K562 (cell line): ENCODE measurements around the gene APLF. TPM values are rescaled to one million over a fixed set of nuclear protein-coding genes. Genes with fewer than 3 reads are reported as not detected.

Experiments
- ATAC-seq: fragments of 200-7000 bp; cut with Tn5 transposase; 3 replicates; pipeline ENCODE4 v1.9.1; 2020; ENCODE audit warnings: moderate library complexity
- BruUV-seq: library from RNA; stranded (reverse); fragments of 400-500 nt; replicated peaks from 2 replicates; lab custom pipeline; 2021; lab: Mats Ljungman, UMichigan
- CTCF ChIA-PET: fragments of 300-600 bp; formaldehyde crosslinking; extraction: SDS; loops from one replicate; lab custom pipeline; 2021; ENCODE audit warnings: low intra/inter-chr PET ratio; lab: Yijun Ruan, JAX
- POLR2A ChIA-PET: fragments of 300-600, 350-650 bp; sonication (Branson Sonifier 250); formaldehyde crosslinking; extraction: SDS; loops from one replicate; lab custom pipeline; 2021; ENCODE audit warnings: antibody characterized with exemption, inconsistent platforms; lab: Yijun Ruan, JAX
- DNase-seq, 4 experiments: peaks; one replicate each; pipeline versions ENCODE4 v3.0.0 to v3.0.0-alpha.2; 2011 to 2018; ENCODE audit warnings: low spot score in 3 of 4, mixed read lengths in 3 of 4; ENCODE audit errors: extremely low read depth in 1 of 4
- FAIRE-seq: peaks from 2 replicates; lab custom pipeline; 2011; peaks lifted over from hg19 to GRCh38; lab: Jason Lieb, UNC
- H2AFZ ChIP-seq: 2 replicates; pipeline ENCODE4 v1.6.0; 2011; ENCODE audit warnings: low read depth, low read length, control low read depth, inconsistent platforms
- H3K27ac ChIP-seq: fragments of 200-600 bp; 3 replicates; pipeline ENCODE4 v1.8.0; 2011; ENCODE audit warnings: low read depth, mild to moderate bottlenecking, control low read depth, inconsistent platforms, low read length, moderate library complexity, mixed read lengths; ENCODE audit errors: extremely low read depth
- H3K27me3 ChIP-seq, 2 experiments: fragments of 300-600 bp in 1 of 2; 2 replicates in 1 of 2; 3 replicates in 1 of 2; pipeline versions ENCODE4 v1.6.0 to v1.8.0; 2011; ENCODE audit warnings: inconsistent platforms in 2 of 2, low read length in 2 of 2, mild to moderate bottlenecking in 1 of 2, mixed read lengths in 1 of 2, moderate library complexity in 1 of 2; ENCODE audit not compliant: control insufficient read depth in 2 of 2, insufficient read depth in 2 of 2
- H3K36me3 ChIP-seq: fragments of 300-600 bp; 3 replicates; pipeline ENCODE4 v1.8.0; 2011; ENCODE audit warnings: mild to moderate bottlenecking, low read length, inconsistent platforms; ENCODE audit not compliant: control insufficient read depth, insufficient read depth
- H3K4me1 ChIP-seq, 2 experiments: fragments of 200-600 bp in 1 of 2; replicated peaks in 1 of 2; 2 replicates in 1 of 2; 3 replicates in 1 of 2; pipeline versions ENCODE4 v1.5.1 to v1.8.0; 2011; ENCODE audit warnings: inconsistent platforms in 2 of 2, low read length in 2 of 2, mild to moderate bottlenecking in 1 of 2, mixed read lengths in 1 of 2, moderate library complexity in 1 of 2; ENCODE audit not compliant: control insufficient read depth in 2 of 2, insufficient read depth in 2 of 2
- H3K4me2 ChIP-seq: 2 replicates; pipeline ENCODE4 v1.6.1; 2011; ENCODE audit warnings: low read length, control low read depth, inconsistent platforms, mixed read lengths; ENCODE audit not compliant: insufficient read depth
- H3K4me3 ChIP-seq: fragments of 200-600 bp; sonication (generic), shearing (Covaris generic); 2 replicates; pipeline ENCODE4 v1.5.1; 2016; ENCODE audit warnings: control low read depth, inconsistent platforms
- H3K79me2 ChIP-seq: fragments of 200-600 bp; 3 replicates; pipeline ENCODE4 v1.8.0; 2011; ENCODE audit warnings: low read length, inconsistent platforms; ENCODE audit not compliant: control insufficient read depth, insufficient read depth
- H3K9ac ChIP-seq, 2 experiments: 2 replicates each; pipeline versions ENCODE4 v1.6.0 to v1.6.1; 2011; ENCODE audit warnings: low read depth in 2 of 2, low read length in 2 of 2, control low read depth in 1 of 2, inconsistent platforms in 1 of 2, mild to moderate bottlenecking in 1 of 2, mixed read lengths in 1 of 2; ENCODE audit not compliant: insufficient read depth in 1 of 2
- H3K9me1 ChIP-seq: one replicate; pipeline ENCODE4 v1.6.0; 2011; ENCODE audit warnings: inconsistent platforms, mild to moderate bottlenecking, low read length, moderate library complexity; ENCODE audit not compliant: control insufficient read depth, insufficient read depth
- H3K9me3 ChIP-seq: replicated peaks from 2 replicates; pipeline ENCODE4 v1.5.1; 2011; ENCODE audit warnings: low read depth, low read length, inconsistent platforms; ENCODE audit not compliant: control insufficient read depth, insufficient read depth
- H4K20me1 ChIP-seq: replicated peaks from 2 replicates; pipeline ENCODE4 v1.6.1; 2011; ENCODE audit warnings: low read length, inconsistent platforms, mixed read lengths; ENCODE audit not compliant: control insufficient read depth, insufficient read depth
- CEBPG ChIP-seq, 3 experiments: fragments of 200-800 bp in 1 of 3; sonication (Bioruptor generic) in 1 of 3; sonication (generic) in 1 of 3; formaldehyde crosslinking in 1 of 3; IDR thresholded peaks in 2 of 3; conservative IDR thresholded peaks in 1 of 3; 2 replicates each; pipeline versions ENCODE4 v1.6.1 to v1.8.0; 2016 to 2022; ENCODE audit warnings: missing compliant biosample characterization in 2 of 3, missing genetic modification characterization in 2 of 3, mild to moderate bottlenecking in 1 of 3, missing genetic modification reagents in 1 of 3
- CREM ChIP-seq: IDR thresholded peaks from 2 replicates; pipeline ENCODE4 v1.6.1; 2014; ENCODE audit warnings: antibody characterized with exemption, low read depth
- DNMT1 ChIP-seq: fragments of 450-650 bp; IDR thresholded peaks from 2 replicates; pipeline ENCODE4 v1.6.1; 2016; ENCODE audit warnings: antibody characterized with exemption, mild to moderate bottlenecking
- EP400 ChIP-seq: fragments of 450-650 bp; IDR thresholded peaks from 2 replicates; pipeline ENCODE4 v1.6.1; 2017; ENCODE audit warnings: antibody characterized with exemption, mild to moderate bottlenecking, moderate library complexity
- ERF ChIP-seq: fragments of 450-650 bp; formaldehyde crosslinking; IDR thresholded peaks from 2 replicates; pipeline ENCODE4 v1.4.0; 2020; ENCODE audit warnings: mild to moderate bottlenecking, mixed read lengths
- FUS ChIP-seq: fragments of 200-400 bp; formaldehyde crosslinking; optimal IDR thresholded peaks from 2 replicates; pipeline ENCODE3; 2017; ENCODE audit warnings: low read depth, low read length
- HNRNPK ChIP-seq: fragments of 200-400 bp; formaldehyde crosslinking; IDR thresholded peaks from one replicate; pipeline ENCODE4 v1.6.1; 2018; ENCODE audit warnings: mild to moderate bottlenecking, low read depth, low read length; ENCODE audit not compliant: poor library complexity, severe bottlenecking
- KDM2B ChIP-seq: fragments of 250-450 bp; sonication (Bioruptor Pico); IDR thresholded peaks from 2 replicates; pipeline ENCODE4 v1.8.0; 2021; ENCODE audit warnings: mild to moderate bottlenecking, moderate library complexity
- NFIC ChIP-seq: fragments of 450-650 bp; IDR thresholded peaks from 2 replicates; pipeline ENCODE4 v1.6.1; 2017; ENCODE audit warnings: mild to moderate bottlenecking, inconsistent platforms
- NR3C1 ChIP-seq: sonication (generic); formaldehyde crosslinking; IDR thresholded peaks from 2 replicates; pipeline ENCODE4 v1.8.1; 2022; ENCODE audit warnings: missing genetic modification reagents
- SAP30 ChIP-seq: fragments of 200-600 bp; sonication (generic); IDR thresholded peaks from 2 replicates; pipeline ENCODE4 v1.6.1; 2012; ENCODE audit warnings: borderline replicate concordance, low read depth, mild to moderate bottlenecking, moderate library complexity, low read length, control low read depth, inconsistent platforms; ENCODE audit not compliant: insufficient read depth, poor library complexity, severe bottlenecking
- TAL1 ChIP-seq: fragments of 450-650 bp; IDR thresholded peaks from 2 replicates; pipeline ENCODE4 v1.6.1; 2016; ENCODE audit warnings: mild to moderate bottlenecking
- TEAD2 ChIP-seq: fragments of 450-650 bp; IDR thresholded peaks from 2 replicates; pipeline ENCODE4 v1.6.1; 2016; ENCODE audit warnings: missing genetic modification characterization, control low read depth, missing compliant biosample characterization
- ZSCAN29 ChIP-seq: fragments of 450-650 bp; IDR thresholded peaks from 2 replicates; pipeline ENCODE4 v1.6.1; 2017
- WGBS: fragments of 100-300 bp; shearing (Covaris generic); methylation state at CpG from one replicate; pipeline ENCODE4 v1.1.6; 2016; ENCODE audit warnings: low coverage, mixed read lengths; ENCODE audit not compliant: insufficient coverage; ENCODE audit errors: missing lambda C conversion rate; 5-methylcytosine and 5-hydroxymethylcytosine counted together
- in situ Hi-C: fragments of 300-500 bp; cut with MboI; formaldehyde crosslinking; loops from 4 replicates; pipeline ENCODE4 v1.15.0; 2018; ENCODE audit warnings: inconsistent platforms, mixed read lengths
- intact Hi-C: fragments of 100-400 bp; cut with micrococcal nuclease; formaldehyde crosslinking; loops from 2 replicates; pipeline ENCODE4 v1.14.2; 2022
- polyA plus RNA-seq, 8 experiments: library from polyadenylated mRNA; depleted of rRNA in 4 of 8; stranded (reverse) in 5 of 8; unstranded in 3 of 8; fragments of >200 nt; fragmentation: Nextera tagmentation in 2 of 8; fragmentation: Illumina TruSeq in 1 of 8; extraction: Ambion mirVana in 2 of 8; extraction: Trizol in 1 of 8; gene quantifications; 2 replicates each; pipeline versions ENCODE4 v1.2.1 to v1.2.3, GENCODE V29; 2011 to 2014; ENCODE audit warnings: inconsistent platforms in 1 of 8, missing spikeins in 1 of 8
- total RNA-seq, 7 experiments: library from RNA; depleted of rRNA in 6 of 7; stranded (reverse); fragments of >200 nt in 6 of 7; fragmentation: Illumina TruSeq in 2 of 7; extraction: Trizol in 2 of 7; gene quantifications; 2 replicates each; pipeline versions ENCODE4 v1.2.1 to v1.2.3, GENCODE V29; 2011 to 2021; ENCODE audit warnings: low replicate concordance in 1 of 7
- TF ChIP-seq, protein P1 (sequence below): fragments of 450-650 bp; IDR thresholded peaks from 2 replicates; pipeline ENCODE4 v1.6.1; 2016; ENCODE audit warnings: low read depth, mild to moderate bottlenecking, moderate library complexity
- TF ChIP-seq, protein P2 (sequence below), 3 experiments: fragments of 200-800 bp in 1 of 3; fragments of 250-450 bp in 1 of 3; fragments of 450-650 bp in 1 of 3; sonication (Bioruptor Pico) in 1 of 3; sonication (Bioruptor generic) in 1 of 3; formaldehyde crosslinking in 1 of 3; IDR thresholded peaks; 2 replicates each; pipeline versions ENCODE4 v1.6.1 to v1.8.0; 2016 to 2022; ENCODE audit warnings: mild to moderate bottlenecking in 2 of 3, missing genetic modification characterization in 2 of 3, missing compliant biosample characterization in 1 of 3, moderate library complexity in 1 of 3

Gene APLF
- total and polyA plus RNA-seq, 9 of the 15 experiments (the other 6 are each of a cell fraction or from before 2014, with no cell fraction given): 0.07 to 1.1 (median 0.71) TPM

DNA sequence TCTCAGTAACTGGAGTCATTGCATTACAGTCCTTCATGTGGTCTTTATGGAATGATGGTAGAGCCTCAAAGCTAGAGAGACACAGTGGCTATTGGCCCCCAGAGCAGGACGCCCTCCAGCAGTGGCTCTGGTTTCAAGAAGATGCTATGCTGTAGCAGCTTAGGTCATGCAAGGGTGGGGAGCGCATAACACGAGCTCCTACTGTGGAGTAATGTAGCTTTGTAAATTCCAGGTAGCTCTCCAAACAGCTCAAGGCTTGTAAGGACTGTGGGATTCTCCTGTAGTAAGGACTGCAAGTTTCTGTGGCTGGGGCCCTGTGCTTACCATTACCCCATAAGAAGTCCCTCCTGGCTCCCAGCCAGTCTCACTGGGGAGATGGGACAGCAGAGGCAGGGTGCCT, 15.6 kb downstream of the APLF start:
- ChIA-PET CTCF (interaction anchor here (0.5 kb wide), 1 partner anchor 161 kb away, joined by 3 read pairs; no protein-coding TSS in a partner anchor), POLR2A (interaction anchor here (0.7 kb wide), 2 partner anchors 48 to 953 kb away, joined by 3 read pairs; no protein-coding TSS in a partner anchor)
- TF ChIP-seq ERF (CRISPR knock-in tag): no peak
- TF ChIP-seq NFIC: no peak
- TF ChIP-seq DNMT1: no peak
- TF ChIP-seq, protein P1, sequence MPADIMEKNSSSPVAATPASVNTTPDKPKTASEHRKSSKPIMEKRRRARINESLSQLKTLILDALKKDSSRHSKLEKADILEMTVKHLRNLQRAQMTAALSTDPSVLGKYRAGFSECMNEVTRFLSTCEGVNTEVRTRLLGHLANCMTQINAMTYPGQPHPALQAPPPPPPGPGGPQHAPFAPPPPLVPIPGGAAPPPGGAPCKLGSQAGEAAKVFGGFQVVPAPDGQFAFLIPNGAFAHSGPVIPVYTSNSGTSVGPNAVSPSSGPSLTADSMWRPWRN: no peak
- no peak for TF ChIP-seq TEAD2 (tag)
- TF ChIP-seq CREM: no peak
- TF ChIP-seq CEBPG (CRISPR knock-in tag; IDR thresholded peaks at IDR 0.05): no peak
- TF ChIP-seq CEBPG (tag; conservative IDR thresholded peaks at IDR 0.05 in 1 of 2, IDR thresholded peaks at IDR 0.05 in 1 of 2): no peak
- TF ChIP-seq NR3C1 (CRISPR knock-in tag): no peak
- no peak for TF ChIP-seq KDM2B
- TF ChIP-seq ZSCAN29: no peak
- no peak for TF ChIP-seq SAP30
- no peak for TF ChIP-seq HNRNPK
- TF ChIP-seq, protein P2, sequence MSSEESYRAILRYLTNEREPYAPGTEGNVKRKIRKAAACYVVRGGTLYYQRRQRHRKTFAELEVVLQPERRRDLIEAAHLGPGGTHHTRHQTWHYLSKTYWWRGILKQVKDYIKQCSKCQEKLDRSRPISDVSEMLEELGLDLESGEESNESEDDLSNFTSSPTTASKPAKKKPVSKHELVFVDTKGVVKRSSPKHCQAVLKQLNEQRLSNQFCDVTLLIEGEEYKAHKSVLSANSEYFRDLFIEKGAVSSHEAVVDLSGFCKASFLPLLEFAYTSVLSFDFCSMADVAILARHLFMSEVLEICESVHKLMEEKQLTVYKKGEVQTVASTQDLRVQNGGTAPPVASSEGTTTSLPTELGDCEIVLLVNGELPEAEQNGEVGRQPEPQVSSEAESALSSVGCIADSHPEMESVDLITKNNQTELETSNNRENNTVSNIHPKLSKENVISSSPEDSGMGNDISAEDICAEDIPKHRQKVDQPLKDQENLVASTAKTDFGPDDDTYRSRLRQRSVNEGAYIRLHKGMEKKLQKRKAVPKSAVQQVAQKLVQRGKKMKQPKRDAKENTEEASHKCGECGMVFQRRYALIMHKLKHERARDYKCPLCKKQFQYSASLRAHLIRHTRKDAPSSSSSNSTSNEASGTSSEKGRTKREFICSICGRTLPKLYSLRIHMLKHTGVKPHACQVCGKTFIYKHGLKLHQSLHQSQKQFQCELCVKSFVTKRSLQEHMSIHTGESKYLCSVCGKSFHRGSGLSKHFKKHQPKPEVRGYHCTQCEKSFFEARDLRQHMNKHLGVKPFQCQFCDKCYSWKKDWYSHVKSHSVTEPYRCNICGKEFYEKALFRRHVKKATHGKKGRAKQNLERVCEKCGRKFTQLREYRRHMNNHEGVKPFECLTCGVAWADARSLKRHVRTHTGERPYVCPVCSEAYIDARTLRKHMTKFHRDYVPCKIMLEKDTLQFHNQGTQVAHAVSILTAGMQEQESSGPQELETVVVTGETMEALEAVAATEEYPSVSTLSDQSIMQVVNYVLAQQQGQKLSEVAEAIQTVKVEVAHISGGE (CRISPR knock-in tag; IDR thresholded peaks at IDR 0.05): no peak
- no peak for TF ChIP-seq TAL1
- TF ChIP-seq FUS: no peak
- no peak for TF ChIP-seq EP400
- H4K20me1 ChIP-seq: no peaks in the 10 kb centered on the region
- H3K79me2 ChIP-seq: no peaks in the 10 kb centered on the region
- no peak overlapping the region for H3K4me2 ChIP-seq
- no peak overlapping the region for H3K9ac ChIP-seq
- H3K27me3 ChIP-seq: no peaks in the 10 kb centered on the region
- WGBS: 46% methylated on average over 3 of the region's 3 CpGs
- no peak for DNase-seq
- H3K9me1 ChIP-seq: no peaks in the 10 kb centered on the region
- BruUV-seq: no TSS peak
- no peak overlapping the region for H2AFZ ChIP-seq
- no peak for FAIRE-seq
- in situ Hi-C loops (loop anchor here (10.0 to 25.0 kb wide), 2 partner anchors 154 to 222 kb away; partner anchors contain the start of gene PROKR1), intact Hi-C loops (no loop called here)
- ATAC-seq: no peak
- H3K27ac ChIP-seq: no peak overlapping the region
- no peaks in the 10 kb centered on the region for H3K36me3 ChIP-seq
- no peaks in the 10 kb centered on the region for H3K9me3 ChIP-seq
- H3K4me3 ChIP-seq: no peak overlapping the region
- H3K4me1 ChIP-seq: peaks cover 0 to 3% of the 10 kb centered on the region in 2 experiments; a peak in 3 of 5 replicates
